ENCODE results near the gene DNAJB11. TPM values are rescaled to one million over a fixed set of nuclear protein-coding genes. Genes with fewer than 3 reads are reported as not detected.
"Not testable (repeated sequence)": the region's sequence is repeated elsewhere in the genome, so short reads cannot be mapped to it uniquely, and the experiment has no call there.

Gene DNAJB11
- total and polyA plus RNA-seq, 2 of the 4 experiments (the other 2 are of a cell fraction) = 27.4 to 48.6 TPM

DNA sequence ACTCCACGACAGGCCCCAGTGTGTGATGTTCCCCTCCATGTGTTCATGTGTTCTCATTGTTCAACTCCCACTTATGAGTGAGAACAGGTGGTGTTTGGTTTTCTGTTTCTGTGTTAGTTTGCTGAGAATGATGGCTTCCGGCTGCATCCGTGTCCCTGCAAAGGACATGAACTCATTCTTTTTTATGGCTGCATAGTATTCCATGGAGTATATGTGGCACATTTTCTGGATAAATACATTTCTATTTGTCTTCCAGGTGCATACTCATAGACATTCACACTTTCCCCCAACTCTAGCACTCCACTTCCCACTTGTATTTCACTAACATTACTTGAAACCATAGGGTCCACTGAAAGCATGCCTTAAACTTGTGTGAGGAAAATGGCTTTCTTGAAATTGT lies 38.8 kb upstream of the DNAJB11 start:
- H3K4me2 ChIP-seq (ENCODE audit: low read depth, low read length); in situ Hi-C loops (cut with MboI; ENCODE audit: low sequenced_read_pairs); H4K91ac ChIP-seq (ENCODE audit: insufficient read depth, low read depth, low read length); H2BK5ac ChIP-seq (ENCODE audit: low read depth, low read length, poor library complexity, severe bottlenecking); H3K18ac ChIP-seq (ENCODE audit: low read depth, low read length); H2AFZ ChIP-seq (replicated peaks; ENCODE audit: low read length, poor library complexity); ATAC-seq (ENCODE audit: low read depth); H2BK20ac ChIP-seq (ENCODE audit: low read depth, low read length); H3K9ac ChIP-seq (ENCODE audit: low read depth, low read length); H3K9me1 ChIP-seq (ENCODE audit: insufficient read depth, low read length); BruUV-seq (replicated peaks); H2BK120ac ChIP-seq (ENCODE audit: low read depth, low read length); H2AK5ac ChIP-seq (ENCODE audit: low read depth, low read length); H4K20me1 ChIP-seq (ENCODE audit: insufficient read depth, low read length); H3K4me1 ChIP-seq (ENCODE audit: control insufficient read depth, insufficient read depth, low read length); H3K36me3 ChIP-seq (ENCODE audit: control insufficient read depth, insufficient read depth, low read length); H3K27ac ChIP-seq (ENCODE audit: insufficient read depth, low read length); H3K9me3 ChIP-seq (ENCODE audit: control insufficient read depth, insufficient read depth, low read length); CTCF ChIA-PET; intact Hi-C loops (cut with micrococcal nuclease); H2AK9ac ChIP-seq (replicated peaks; ENCODE audit: low read depth, low read length, poor library complexity); POLR2A ChIA-PET (ENCODE audit: unreplicated experiment); H2BK15ac ChIP-seq (ENCODE audit: low read depth, low read length); H3K4ac ChIP-seq (ENCODE audit: low read depth, low read length); H3K4me3 ChIP-seq (ENCODE audit: insufficient read depth, low read depth, low read length); H3K23ac ChIP-seq (ENCODE audit: low read depth, low read length); H4K8ac ChIP-seq (ENCODE audit: low read depth in 2 of 2, low read length in 2 of 2); DNase-seq; H3K27me3 ChIP-seq (ENCODE audit: control insufficient read depth, insufficient read depth, low read length); dilution Hi-C loops (cut with HindIII; ENCODE audit: low sequenced_read_pairs, unreplicated experiment); H3K79me1 ChIP-seq (ENCODE audit: low read depth in 1 of 2, low read length in 2 of 2); H3K14ac ChIP-seq (replicated peaks; ENCODE audit: low read depth, low read length); H4K5ac ChIP-seq (ENCODE audit: low read depth, low read length); H3K56ac ChIP-seq (ENCODE audit: extremely low read depth, insufficient read depth, low read length): not testable (repeated sequence)
- no CpG with 5 or more reads among the region's 3 CpGs for WGBS, 2 experiments (ENCODE audit: extremely low coverage in 2 of 2, insufficient read length in 1 of 2)

Data from IMR-90 (cell line).